HL-60 (cell line): ENCODE results near the gene CDC42EP1.

Experiments used
- DNase-seq, 2 experiments: peaks; one replicate each; pipeline ENCODE4 v3.0.0-alpha.2; 2010 to 2020; ENCODE audit warnings: low read depth in 1 of 2, low spot score in 1 of 2
- H3K27ac ChIP-seq: fragments of 250-450 bp; sonication (Bioruptor Pico); replicated peaks from 2 replicates; pipeline ENCODE4 v1.5.1; 2020; ENCODE audit warnings: mild to moderate bottlenecking, moderate library complexity
- H3K27me3 ChIP-seq: fragments of 250-450 bp; sonication (Bioruptor Pico); 2 replicates; pipeline ENCODE4 v1.5.1; 2021; ENCODE audit warnings: mild to moderate bottlenecking, moderate library complexity; ENCODE audit not compliant: insufficient read depth, poor library complexity, severe bottlenecking
- H3K4me3 ChIP-seq: replicated peaks from 2 replicates; pipeline ENCODE4 v1.5.1; 2011; ENCODE audit warnings: mild to moderate bottlenecking, control low read depth, low read length; ENCODE audit not compliant: insufficient read depth
- CTCF ChIP-seq: IDR thresholded peaks from one replicate; pipeline ENCODE4 v1.5.1; 2011; ENCODE audit warnings: low read length, control low read depth, inconsistent platforms; ENCODE audit not compliant: insufficient read depth
- GABPA ChIP-seq: IDR thresholded peaks from 2 replicates; pipeline ENCODE4 v1.6.1; 2012; ENCODE audit warnings: low read depth
- POLR2AphosphoS5 ChIP-seq: IDR thresholded peaks from 2 replicates; pipeline ENCODE4 v1.6.1; 2012; ENCODE audit warnings: low read depth
- REST ChIP-seq: IDR thresholded peaks from 2 replicates; pipeline ENCODE4 v1.6.1; 2012; ENCODE audit warnings: low read depth; ENCODE audit not compliant: insufficient replicate concordance
- SPI1 ChIP-seq: IDR thresholded peaks from 2 replicates; pipeline ENCODE4 v1.6.1; 2012; ENCODE audit warnings: low read depth, mild to moderate bottlenecking, borderline replicate concordance

The CDC42EP1 gene

GRCh38 chr22:37563153-37564081, 3.1 kb downstream of the CDC42EP1 start:
- DNase-seq = no peak
- no peak overlapping the region for H3K4me3 ChIP-seq
- H3K27ac ChIP-seq = no peak overlapping the region
- peaks cover 50% of the 10 kb centered on the region for H3K27me3 ChIP-seq
- TF ChIP-seq REST (no peak), POLR2AphosphoS5 (no peak), GABPA (no peak), SPI1 (no peak), CTCF (no peak)

- Histone ChIP-seq H3K27ac (no peak overlapping the region), H3K27me3 (peaks cover 43% of the 10 kb centered on the region), H3K4me3 (no peak overlapping the region)
- DNase-seq = no peak
- no peak for TF ChIP-seq GABPA
- no peak for TF ChIP-seq POLR2AphosphoS5
- no peak for TF ChIP-seq CTCF
- TF ChIP-seq SPI1 = no peak
- no peak for TF ChIP-seq REST
Observed at GRCh38 chr22:37564111-37564711, 3.9 kb downstream of the CDC42EP1 start.

GRCh38 chr22:37565830-37566229, 5.5 kb downstream of the CDC42EP1 start:
- Histone ChIP-seq H3K27me3 (peaks cover 36% of the 10 kb centered on the region), H3K4me3 (no peak overlapping the region), H3K27ac (no peak overlapping the region)
- no peak for TF ChIP-seq POLR2AphosphoS5
- TF ChIP-seq REST = no peak
- TF ChIP-seq CTCF = no peak
- no peak for DNase-seq
